MM.1S (cell line): ENCODE data around the gene BGN.

ENCODE experiments used
- CTCF ChIP-seq: fragments of 300-600 bp; sonication (generic); IDR thresholded peaks from 2 replicates; pipeline ENCODE4 v1.5.1; 2016; ENCODE audit warnings: antibody characterized with exemption, low read length, mixed read lengths
- EZH2 ChIP-seq: fragments of 300-600 bp; sonication (generic); optimal IDR thresholded peaks from 2 replicates; pipeline ENCODE3; 2017; ENCODE audit warnings: low read depth, mild to moderate bottlenecking, antibody characterized with exemption, low read length, mixed read lengths

GRCh38 chrX:153500676-153501280, 6.0 kb downstream of the BGN start:
- TF ChIP-seq EZH2 (no peak), CTCF (no peak)
